ENCODE data around the gene NTM.

The NTM gene

GRCh38 chr11:132075447-132075846 is 705.0 kb downstream of the NTM start:
- no peak for DNase-seq (ENCODE audit: low read depth)

GRCh38 chr11:132077416-132077815 is 707.0 kb downstream of the NTM start:
- no peak for DNase-seq (ENCODE audit: low read depth)

- no peak for DNase-seq (ENCODE audit: low read depth)
Measured at GRCh38 chr11:132078264-132079076, 708.1 kb downstream of the NTM start.

GRCh38 chr11:132080127-132080526 is 709.7 kb downstream of the NTM start:
- no peak for DNase-seq (ENCODE audit: low read depth)

- DNase-seq (ENCODE audit: low read depth), result no peak
Measured at GRCh38 chr11:132082566-132082965, 712.2 kb downstream of the NTM start.

GRCh38 chr11:132084433-132084832 is 714.0 kb downstream of the NTM start:
- DNase-seq (ENCODE audit: low read depth), result no peak

- DNase-seq (ENCODE audit: low read depth), result no peak
Measured at GRCh38 chr11:132087148-132087547, 716.7 kb downstream of the NTM start.

GRCh38 chr11:132088551-132088950 is 718.1 kb downstream of the NTM start:
- DNase-seq (ENCODE audit: low read depth), result no peak

GRCh38 chr11:132093536-132094259 is 723.3 kb downstream of the NTM start:
- DNase-seq (ENCODE audit: low read depth), result no peak

- DNase-seq (ENCODE audit: low read depth), result no peak
Measured at GRCh38 chr11:132094598-132094997, 724.2 kb downstream of the NTM start.

GRCh38 chr11:132095230-132096131 is 725.1 kb downstream of the NTM start:
- no peak for DNase-seq (ENCODE audit: low read depth)

GRCh38 chr11:132096132-132096825 is 725.9 kb downstream of the NTM start:
- no peak for DNase-seq (ENCODE audit: low read depth)

- no peak for DNase-seq (ENCODE audit: low read depth)
Measured at GRCh38 chr11:132099692-132100091, 729.3 kb downstream of the NTM start.

- DNase-seq (ENCODE audit: low read depth), result no peak
Measured at GRCh38 chr11:132100583-132100982, 730.2 kb downstream of the NTM start.

- DNase-seq (ENCODE audit: low read depth), result no peak
Measured at GRCh38 chr11:132101881-132102280, 731.5 kb downstream of the NTM start.

- DNase-seq (ENCODE audit: low read depth), result no peak
Measured at GRCh38 chr11:132103021-132103420, 732.6 kb downstream of the NTM start.

GRCh38 chr11:132106096-132106982 is 735.9 kb downstream of the NTM start:
- no peak for DNase-seq (ENCODE audit: low read depth)

GRCh38 chr11:132111316-132111715 is 740.9 kb downstream of the NTM start:
- no peak for DNase-seq (ENCODE audit: low read depth)

- DNase-seq (ENCODE audit: low read depth), result no peak
Measured at GRCh38 chr11:132111838-132112237, 741.4 kb downstream of the NTM start.

- no peak for DNase-seq (ENCODE audit: low read depth)
Measured at GRCh38 chr11:132112846-132113245, 742.4 kb downstream of the NTM start.

- no peak for DNase-seq (ENCODE audit: low read depth)
Measured at GRCh38 chr11:132114185-132114584, 743.8 kb downstream of the NTM start.

Data from activated T-helper 9 cell treated with anti-CD3 and anti-CD28 coated beads, Interleukin-2, amount 50 U/mL, for 16 hours (primary cell).